Cardiac fibroblast (primary cell): Measurements from ENCODE around the gene RARB.

Experiments used
- DNase-seq, 2 donors: peaks; one replicate each; pipeline versions ENCODE4 v3.0.0 to v3.0.0-alpha.2; 2010; ENCODE audit warnings: low read depth in 2 of 2
- H3K4me3 ChIP-seq, 2 donors: replicated peaks in 1 of 2; 1 replicate in 1 of 2; 2 replicates in 1 of 2; pipeline ENCODE4 v1.5.1; 2011; ENCODE audit warnings: low read depth in 2 of 2, low read length in 2 of 2, mild to moderate bottlenecking in 2 of 2, moderate library complexity in 1 of 2
- CTCF ChIP-seq: IDR thresholded peaks from one replicate; pipeline ENCODE4 v1.5.1; 2011; ENCODE audit warnings: low read depth, mild to moderate bottlenecking, low read length, inconsistent platforms

The RARB gene

GRCh38 chr3:25588441-25589103 is 160.5 kb downstream of the RARB start:
- H3K4me3 ChIP-seq: no peak overlapping the region
- no peak for DNase-seq

GRCh38 chr3:25589104-25589782 is 161.2 kb downstream of the RARB start:
- no peak overlapping the region for H3K4me3 ChIP-seq
- TF ChIP-seq CTCF: no peak
- no peak for DNase-seq

More at GRCh38 chr3:25588441-25589103, 160.5 kb downstream of the RARB start:
- no peak for TF ChIP-seq CTCF

DNA sequence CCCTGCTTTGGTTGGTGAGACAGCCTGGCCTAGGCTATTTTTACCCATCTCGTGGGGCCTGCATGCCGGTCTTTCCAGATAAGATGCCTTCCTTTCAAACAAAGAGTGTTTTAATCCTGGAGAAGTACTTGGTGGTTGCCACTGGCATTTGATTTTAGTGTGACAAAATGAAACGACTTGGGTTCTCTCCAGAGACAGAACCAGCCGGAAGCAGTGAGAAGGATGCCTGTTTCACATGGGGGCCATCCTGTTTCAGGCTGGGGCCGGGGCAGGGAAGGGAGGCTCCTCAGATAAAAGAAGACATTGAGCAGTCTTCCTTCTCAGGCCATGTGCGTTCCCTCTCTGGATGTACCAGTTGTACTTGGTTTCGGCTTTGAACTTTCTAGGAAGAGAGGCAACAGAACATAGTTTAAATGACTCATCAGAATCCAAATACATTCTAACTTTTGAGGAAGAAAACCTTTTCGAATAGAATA is 161.8 kb downstream of the RARB start:
- no peak for TF ChIP-seq CTCF
- DNase-seq: peak; percentile 15 to 49
- H3K4me3 ChIP-seq: no peak overlapping the region

DNA sequence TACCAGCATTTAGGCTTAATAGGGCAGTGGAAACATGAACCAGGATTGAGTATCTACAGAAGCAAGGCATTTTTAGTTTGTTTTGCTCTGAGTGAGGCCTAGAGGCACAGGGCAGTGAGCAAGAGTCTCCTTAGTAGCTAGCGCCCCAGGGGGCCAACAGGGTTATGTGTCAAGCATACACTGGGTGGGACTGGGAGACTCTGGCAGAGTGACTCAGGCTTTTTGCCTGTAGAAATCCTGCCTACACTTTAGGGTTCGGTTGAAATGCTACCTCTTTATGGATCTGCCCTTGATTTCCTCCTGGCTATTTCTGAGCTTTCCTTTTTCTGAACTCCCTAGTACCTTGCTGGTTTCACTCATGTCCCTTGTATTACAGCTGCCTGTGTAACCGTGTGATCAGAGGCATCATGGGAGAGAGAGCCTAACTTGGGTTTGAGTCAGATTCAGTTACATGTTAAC is 164.5 kb downstream of the RARB start:
- no peak overlapping the region for H3K4me3 ChIP-seq
- peak; percentile 50 for TF ChIP-seq CTCF
- DNase-seq: peak; percentile 74 to 93

GRCh38 chr3:25593001-25593400 is 164.9 kb downstream of the RARB start:
- H3K4me3 ChIP-seq: no peak overlapping the region
- no peak for DNase-seq
- TF ChIP-seq CTCF: no peak

- TF ChIP-seq CTCF: peak; percentile 59
- H3K4me3 ChIP-seq: no peak overlapping the region
- DNase-seq: peak; percentile 88 to 89
Observed at GRCh38 chr3:25594007-25594502, 166.0 kb downstream of the RARB start.
